ENCODE measurements around the gene NSG2.

DNA sequence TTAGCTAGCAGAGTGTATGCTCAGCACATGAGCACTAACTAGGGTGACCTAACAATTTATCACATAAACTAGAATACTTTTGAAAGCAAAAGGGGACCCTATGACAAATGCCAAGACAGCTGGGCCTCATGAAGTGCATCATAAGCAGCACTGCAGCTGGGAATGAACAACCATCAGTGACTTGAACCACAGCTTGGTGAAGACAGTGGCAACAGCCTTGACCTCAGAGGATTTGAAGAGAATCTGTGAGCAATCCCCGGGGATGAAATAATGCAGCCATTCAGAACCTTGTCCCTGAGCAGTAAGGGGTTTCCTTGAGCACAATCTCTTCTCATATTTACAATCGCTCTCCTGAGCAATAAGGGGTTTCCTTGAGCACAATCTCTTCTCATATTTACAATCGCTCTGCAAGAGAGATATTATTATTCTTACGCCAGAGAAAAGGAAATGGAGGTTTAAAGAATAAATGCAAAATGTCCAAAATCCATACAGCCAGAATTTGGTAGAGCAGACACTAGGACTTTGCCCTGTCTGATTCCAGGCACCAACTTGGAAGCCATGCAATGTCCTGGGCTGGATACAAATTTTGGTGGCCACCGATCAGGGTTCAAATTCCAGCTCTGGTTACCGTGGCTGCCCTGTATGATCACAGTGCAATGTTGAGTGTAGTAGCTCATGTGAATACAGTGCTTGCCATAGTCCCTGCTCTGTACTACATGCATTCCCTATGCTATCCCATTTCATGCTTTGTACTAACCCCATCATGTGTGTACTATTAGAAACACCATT, 846 bp upstream of the NSG2 start:
- TF ChIP-seq, protein P1, sequence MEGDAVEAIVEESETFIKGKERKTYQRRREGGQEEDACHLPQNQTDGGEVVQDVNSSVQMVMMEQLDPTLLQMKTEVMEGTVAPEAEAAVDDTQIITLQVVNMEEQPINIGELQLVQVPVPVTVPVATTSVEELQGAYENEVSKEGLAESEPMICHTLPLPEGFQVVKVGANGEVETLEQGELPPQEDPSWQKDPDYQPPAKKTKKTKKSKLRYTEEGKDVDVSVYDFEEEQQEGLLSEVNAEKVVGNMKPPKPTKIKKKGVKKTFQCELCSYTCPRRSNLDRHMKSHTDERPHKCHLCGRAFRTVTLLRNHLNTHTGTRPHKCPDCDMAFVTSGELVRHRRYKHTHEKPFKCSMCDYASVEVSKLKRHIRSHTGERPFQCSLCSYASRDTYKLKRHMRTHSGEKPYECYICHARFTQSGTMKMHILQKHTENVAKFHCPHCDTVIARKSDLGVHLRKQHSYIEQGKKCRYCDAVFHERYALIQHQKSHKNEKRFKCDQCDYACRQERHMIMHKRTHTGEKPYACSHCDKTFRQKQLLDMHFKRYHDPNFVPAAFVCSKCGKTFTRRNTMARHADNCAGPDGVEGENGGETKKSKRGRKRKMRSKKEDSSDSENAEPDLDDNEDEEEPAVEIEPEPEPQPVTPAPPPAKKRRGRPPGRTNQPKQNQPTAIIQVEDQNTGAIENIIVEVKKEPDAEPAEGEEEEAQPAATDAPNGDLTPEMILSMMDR (IDR thresholded peaks at IDR 0.05): no peak
- no peak for TF ChIP-seq POLR2A (IDR thresholded peaks at IDR 0.05)
